ENCODE measurements around the gene ZDHHC3.

ZDHHC3 gene

DNA sequence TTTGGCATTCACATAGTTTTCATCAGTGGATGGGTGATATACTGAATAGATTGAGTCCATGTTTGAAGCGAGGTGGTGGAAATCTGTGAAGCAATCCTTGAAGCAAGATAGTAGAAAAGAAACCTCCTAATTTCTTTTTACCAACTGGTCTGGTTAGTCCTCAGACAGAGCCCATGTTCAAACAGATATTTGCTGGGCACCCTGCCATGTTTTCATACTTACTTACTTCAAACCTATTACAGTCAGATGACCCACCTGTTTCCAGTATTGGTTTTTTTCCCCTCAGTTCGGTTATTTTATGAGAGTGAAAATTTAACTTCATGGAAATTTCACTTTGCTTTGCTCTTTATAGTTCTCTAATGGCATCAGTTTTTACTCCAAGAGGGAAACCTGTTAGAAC is 23.8 kb upstream of the ZDHHC3 start:
- DNase-seq (ENCODE audit: low read depth): no peak
- H3K4me3 ChIP-seq (ENCODE audit: control insufficient read depth, low read depth, low read length): no peak overlapping the region
- TF ChIP-seq, protein P1, sequence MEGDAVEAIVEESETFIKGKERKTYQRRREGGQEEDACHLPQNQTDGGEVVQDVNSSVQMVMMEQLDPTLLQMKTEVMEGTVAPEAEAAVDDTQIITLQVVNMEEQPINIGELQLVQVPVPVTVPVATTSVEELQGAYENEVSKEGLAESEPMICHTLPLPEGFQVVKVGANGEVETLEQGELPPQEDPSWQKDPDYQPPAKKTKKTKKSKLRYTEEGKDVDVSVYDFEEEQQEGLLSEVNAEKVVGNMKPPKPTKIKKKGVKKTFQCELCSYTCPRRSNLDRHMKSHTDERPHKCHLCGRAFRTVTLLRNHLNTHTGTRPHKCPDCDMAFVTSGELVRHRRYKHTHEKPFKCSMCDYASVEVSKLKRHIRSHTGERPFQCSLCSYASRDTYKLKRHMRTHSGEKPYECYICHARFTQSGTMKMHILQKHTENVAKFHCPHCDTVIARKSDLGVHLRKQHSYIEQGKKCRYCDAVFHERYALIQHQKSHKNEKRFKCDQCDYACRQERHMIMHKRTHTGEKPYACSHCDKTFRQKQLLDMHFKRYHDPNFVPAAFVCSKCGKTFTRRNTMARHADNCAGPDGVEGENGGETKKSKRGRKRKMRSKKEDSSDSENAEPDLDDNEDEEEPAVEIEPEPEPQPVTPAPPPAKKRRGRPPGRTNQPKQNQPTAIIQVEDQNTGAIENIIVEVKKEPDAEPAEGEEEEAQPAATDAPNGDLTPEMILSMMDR (conservative IDR thresholded peaks at IDR 0.05; ENCODE audit: control insufficient read depth, insufficient read depth, low read depth, low read length): no peak

DNA sequence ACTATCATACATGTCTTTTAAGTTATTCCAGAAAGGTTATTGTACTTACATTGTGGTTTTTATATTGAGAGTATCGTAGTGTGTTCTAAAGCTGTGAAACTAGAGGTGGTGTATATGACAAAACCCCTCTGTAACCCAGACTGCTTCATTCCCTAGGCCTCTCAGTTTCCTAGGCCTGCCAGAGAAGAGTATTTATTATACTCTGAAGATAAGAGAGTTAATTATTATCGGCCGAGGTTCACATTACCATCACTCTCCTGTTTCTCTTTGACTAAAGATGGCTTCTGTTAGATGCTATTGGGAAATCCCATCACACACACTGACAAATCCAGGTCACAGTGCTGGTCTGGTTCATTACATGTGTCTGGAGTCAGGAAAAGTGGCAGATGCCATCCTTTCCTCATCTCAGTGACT is 20.6 kb upstream of the ZDHHC3 start:
- no peak for DNase-seq (ENCODE audit: low read depth)
- TF ChIP-seq, protein P1 (conservative IDR thresholded peaks at IDR 0.05; ENCODE audit: control insufficient read depth, insufficient read depth, low read depth, low read length): no peak
- H3K4me3 ChIP-seq (ENCODE audit: control insufficient read depth, low read depth, low read length): no peak overlapping the region

DNA sequence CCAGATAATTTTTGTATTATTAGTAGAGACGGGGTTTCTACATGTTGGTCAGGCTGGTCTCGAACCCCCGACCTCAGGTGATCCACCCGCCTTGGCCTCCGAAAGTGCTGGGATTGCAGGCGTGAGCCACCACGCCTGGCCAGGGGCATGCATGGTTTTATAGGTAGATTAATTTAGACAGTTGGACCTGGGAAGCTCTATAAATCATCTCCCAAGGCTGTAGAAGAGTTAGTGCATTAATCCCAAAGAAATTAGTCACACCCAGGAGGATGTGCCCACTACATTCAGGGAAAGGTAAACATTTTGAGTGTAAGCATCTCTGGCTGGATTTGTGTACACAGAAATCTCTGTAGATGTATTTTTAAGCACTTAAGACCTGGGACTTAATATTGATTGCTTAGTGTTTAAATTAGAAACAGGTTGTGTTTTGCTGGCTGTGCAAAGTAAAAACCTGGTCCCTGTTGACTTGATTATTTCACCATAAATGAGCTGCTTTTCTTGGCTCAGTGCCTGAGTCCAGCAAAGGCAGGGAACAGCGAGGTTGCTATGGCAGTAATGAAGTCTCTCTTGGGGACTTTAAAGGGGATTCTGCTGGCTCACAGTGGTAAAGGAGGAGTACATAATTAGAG is 19.3 kb upstream of the ZDHHC3 start:
- H3K4me3 ChIP-seq (ENCODE audit: control insufficient read depth, low read depth, low read length): no peak overlapping the region
- TF ChIP-seq, protein P1 (conservative IDR thresholded peaks at IDR 0.05; ENCODE audit: control insufficient read depth, insufficient read depth, low read depth, low read length): no peak
- DNase-seq (ENCODE audit: low read depth): peak; percentile 90

DNA sequence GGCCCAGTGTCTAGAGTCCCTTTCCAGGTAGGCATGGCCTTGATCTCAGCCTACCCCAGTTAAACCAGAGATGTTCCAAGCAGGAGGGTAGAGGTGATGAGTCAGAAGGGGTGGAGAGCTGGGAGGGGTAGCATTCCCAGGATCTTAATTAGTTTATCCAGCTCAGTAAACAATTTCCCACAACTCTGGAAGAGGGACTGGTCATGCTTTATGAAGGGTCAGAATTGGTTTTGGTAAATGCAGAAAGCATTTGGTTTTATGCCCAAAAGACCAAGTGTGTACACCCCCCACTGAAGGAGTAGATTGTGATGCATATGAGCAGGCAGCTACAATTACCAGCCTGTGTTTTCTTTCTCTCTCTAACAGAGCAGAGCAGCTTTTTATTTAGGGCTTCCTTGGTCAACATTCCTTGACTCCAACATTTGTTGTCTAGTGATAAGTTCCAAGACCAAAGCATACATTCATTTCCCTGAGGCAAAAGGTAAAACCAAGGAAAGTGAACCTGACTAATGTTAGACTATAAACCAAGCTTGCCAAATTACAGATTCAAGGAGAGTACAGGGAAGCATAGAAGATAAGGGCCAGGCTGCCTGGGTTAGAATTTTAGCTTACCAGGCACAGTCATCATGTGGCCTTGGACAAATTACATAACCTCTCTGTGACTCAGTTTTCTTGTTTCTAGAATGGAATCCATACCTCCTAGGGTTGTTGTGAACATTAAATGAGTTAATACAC is 17.7 kb upstream of the ZDHHC3 start:
- TF ChIP-seq, protein P1 (conservative IDR thresholded peaks at IDR 0.05; ENCODE audit: control insufficient read depth, insufficient read depth, low read depth, low read length): no peak
- H3K4me3 ChIP-seq (ENCODE audit: control insufficient read depth, low read depth, low read length): no peak overlapping the region
- peak; percentile 92 for DNase-seq (ENCODE audit: low read depth)

DNA sequence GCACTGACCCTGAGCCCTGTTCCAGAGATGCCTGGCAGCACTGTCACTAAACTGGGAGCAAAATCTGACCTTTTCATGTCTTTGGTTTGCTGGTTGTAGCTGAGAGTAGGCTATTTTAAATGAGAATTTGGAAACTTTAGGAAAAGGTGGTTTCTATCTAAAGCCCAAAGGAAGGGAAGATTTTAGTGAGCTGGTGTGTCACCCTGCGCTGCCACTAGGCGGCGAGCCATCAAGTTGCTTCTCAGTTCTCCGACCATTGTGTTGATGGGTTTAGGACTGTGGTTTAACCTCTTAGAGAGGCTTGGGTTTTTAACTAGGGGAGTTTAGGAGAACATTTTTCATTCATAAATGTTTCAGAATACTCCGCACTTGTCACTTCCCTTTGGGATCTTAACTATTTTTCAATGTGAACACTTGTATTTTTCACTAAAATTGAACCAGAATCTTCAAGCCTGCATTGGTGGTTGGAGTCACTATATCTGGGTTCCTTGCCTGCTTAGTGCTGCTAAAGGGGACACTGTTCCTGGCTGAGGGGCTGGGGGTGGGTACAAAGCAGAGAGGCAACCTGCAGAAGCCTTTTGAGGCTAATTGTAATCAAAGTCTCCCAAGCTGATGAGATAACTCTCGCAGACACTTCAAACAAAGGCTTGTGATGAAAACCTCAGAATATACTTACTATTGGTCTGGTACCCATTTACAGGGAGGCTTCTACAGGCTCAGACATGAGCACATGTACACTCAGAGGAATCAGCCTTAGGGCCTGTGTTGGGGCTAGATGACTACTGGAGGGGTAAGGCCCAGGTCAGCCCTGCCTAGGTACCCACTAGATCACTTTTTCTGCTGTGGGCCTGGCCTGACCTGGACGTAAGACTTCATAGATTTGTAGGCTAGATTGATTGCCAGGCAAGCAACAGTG is 16.8 kb upstream of the ZDHHC3 start:
- H3K4me3 ChIP-seq (ENCODE audit: control insufficient read depth, low read depth, low read length): no peak overlapping the region
- DNase-seq (ENCODE audit: low read depth): peak; percentile 49
- TF ChIP-seq, protein P1 (conservative IDR thresholded peaks at IDR 0.05; ENCODE audit: control insufficient read depth, insufficient read depth, low read depth, low read length): peak; percentile 81

DNA sequence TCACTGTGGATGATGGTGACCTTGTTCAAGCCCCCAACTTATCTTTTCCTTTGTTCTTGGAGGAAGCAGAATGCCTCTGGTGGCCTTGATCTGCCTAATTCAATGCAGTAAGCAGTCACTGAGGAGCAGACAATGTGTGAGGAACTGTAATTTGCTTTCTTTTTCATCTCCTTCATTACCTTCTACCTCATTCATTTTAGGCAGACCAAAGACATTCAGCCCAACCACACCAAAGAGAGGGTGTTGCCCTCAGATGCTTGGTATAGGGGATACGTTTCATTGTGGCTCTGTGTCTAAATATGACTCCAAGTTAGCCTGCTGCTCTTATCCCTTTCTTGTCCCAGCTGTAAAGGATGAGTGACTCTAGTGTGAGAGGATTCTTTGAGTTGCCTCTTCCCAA is 15.4 kb upstream of the ZDHHC3 start:
- DNase-seq (ENCODE audit: low read depth): no peak
- no peak overlapping the region for H3K4me3 ChIP-seq (ENCODE audit: control insufficient read depth, low read depth, low read length)
- TF ChIP-seq, protein P1 (conservative IDR thresholded peaks at IDR 0.05; ENCODE audit: control insufficient read depth, insufficient read depth, low read depth, low read length): no peak
